DMS53 treated with DMSO at 0.1 percent for 48 hours (cell line): Measurements from ENCODE around the gene ZNF366.

ENCODE experiments used
- DNase-seq: peaks from one replicate; lab custom pipeline; 2025; ENCODE audit not compliant: unreplicated experiment; lab: John Stamatoyannopoulos, UW

Gene ZNF366

DNA sequence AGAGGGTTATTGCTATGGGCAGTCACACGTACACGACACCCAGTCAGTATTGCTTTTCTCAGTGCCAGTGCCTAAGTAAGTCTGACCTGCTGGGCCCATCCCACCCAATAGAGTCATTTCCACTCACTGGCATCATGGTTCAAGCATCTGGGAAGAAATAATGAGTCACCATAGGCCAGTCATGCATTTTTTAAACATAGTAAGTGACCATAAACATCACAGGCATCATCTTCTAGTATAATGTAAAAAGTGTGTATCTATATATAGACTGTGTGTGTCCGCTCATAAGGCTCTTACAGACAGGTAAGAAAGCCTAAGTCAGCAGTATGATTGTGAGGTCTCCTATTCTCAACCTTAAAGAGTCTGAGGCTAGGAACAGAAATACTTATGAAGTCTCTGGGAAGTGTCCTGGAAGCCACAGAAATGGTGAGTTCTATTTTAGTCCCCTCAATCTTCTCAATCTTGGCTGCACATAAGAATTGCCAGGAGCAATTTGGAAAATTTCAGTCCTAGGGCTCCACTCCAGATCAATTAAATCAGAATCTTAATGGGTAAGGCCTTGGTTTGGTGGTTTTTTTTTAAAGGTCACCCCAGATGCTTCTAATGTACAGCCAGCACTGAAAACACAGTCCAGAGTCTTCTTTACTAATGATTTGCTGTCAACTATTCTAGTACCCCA, 65.2 kb downstream of the ZNF366 start:
- DNase-seq = no peak

DNA sequence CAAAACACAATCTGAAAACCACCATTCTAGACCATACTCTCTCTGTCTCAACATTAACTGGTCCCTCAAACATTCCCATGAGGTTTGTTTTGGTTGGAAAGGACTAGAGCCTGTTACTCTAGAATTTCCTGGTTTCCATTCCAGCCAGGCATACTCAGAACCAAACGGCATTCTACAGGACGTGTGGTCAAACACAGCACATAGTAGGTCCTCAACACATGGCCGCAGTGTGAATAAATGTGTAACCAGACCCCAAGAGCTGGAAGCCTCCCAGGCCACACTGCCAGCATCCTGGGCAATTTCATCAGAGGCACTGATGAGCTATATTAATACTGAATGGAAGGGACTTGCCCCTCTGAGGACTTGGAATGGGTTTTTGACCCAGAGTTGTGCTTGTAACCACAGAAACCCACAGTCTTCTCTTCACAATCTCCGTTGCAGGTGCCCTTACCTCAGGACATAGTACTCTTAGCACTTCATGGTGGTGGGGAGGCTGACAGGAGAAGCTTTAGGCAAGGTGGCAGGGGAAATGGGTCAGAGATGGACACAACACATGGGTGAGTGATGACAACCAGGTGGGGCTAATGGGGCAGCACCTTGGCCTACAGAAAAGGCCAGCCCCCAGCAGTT, 66.0 kb downstream of the ZNF366 start:
- DNase-seq = no peak

DNA sequence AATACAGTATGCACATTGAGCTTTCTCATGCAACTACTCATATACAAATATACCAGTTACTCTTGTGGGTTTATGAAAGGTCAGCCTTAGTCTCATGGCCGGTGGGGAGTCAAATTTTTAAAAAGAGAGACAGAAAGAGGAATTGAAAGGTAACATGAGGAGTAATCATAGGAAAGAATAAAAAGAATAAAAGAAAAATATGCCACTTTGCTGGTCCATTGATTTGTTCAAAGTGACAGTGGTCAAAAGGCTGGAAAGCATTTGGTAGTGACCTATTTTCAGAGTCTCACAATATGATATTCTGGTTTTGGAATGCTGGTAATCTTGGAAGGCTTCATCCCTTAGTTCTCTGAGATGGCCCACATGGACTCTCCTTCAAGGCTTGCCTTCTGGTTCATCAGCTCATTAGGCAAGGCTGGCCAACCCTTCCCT, 67.0 kb downstream of the ZNF366 start:
- no peak for DNase-seq

DNA sequence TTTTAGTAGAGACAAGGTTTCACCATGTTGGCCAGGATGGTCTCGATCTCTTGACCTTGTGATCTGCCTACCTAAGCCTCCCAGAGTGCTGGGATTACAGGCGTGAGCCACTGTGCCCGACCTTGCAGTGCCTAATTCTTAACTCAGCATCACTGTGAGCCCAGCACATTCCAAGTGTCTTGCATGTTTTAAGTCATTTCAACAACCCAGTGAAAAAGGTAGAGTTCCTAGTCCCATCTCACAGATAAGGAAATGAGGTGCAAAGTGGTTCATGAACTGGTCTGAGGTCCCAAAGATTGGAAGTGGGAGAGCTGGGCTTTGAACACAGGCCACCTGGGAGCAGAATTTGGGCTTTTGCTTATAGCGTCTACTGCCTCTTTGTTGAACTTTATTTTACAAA, 68.0 kb downstream of the ZNF366 start:
- no peak for DNase-seq

DNA sequence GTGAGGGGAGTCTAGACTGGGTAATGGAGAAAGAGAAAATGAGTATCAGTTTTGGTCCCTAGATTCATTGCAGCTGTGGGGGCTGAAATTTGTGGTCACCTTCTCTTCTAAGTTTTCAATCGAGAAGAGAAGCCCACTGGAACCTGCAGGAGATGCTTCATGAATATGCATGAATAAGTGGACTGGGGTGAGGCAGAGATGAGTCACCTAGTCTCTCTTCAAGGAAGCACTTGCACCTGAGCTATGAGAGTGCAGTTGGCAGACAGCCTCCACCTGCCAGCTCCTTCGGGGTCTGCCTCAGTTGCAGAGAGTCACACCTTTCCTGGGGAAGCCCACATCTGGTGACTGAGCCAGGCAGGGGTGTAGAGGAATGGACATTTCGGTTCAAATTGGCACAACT, 69.1 kb downstream of the ZNF366 start:
- no peak for DNase-seq

DNA sequence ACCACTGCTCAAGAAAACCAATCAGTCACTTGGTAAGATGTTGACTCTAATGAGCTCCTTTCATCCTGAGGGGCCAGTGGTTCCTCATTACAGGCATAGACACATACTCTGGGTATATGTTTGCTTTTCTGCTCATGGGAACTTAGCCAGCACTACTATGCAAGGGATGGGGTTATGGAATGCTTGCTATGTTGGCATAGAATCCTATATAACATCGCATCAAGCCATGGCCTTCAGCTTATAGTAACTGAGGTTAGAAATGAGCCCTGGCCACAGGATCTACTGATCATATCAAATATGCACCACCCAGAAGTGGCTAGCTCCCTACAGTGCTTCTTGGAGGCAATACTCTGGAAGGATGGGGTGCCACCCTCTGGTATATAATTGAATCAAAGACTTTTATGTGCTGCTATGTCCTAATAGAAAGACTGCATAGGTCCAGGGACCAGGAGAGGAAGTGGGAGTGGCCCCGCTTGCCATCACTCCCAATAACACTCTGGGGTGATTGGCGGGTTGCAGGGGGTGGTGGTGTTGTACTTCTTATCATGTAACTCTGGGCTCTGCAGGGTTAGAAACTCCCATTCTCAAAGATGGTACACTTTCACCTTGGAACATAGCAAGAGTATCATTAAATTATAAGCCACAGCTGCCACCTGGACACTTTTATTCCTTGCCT, 70.3 kb downstream of the ZNF366 start:
- no peak for DNase-seq

DNA sequence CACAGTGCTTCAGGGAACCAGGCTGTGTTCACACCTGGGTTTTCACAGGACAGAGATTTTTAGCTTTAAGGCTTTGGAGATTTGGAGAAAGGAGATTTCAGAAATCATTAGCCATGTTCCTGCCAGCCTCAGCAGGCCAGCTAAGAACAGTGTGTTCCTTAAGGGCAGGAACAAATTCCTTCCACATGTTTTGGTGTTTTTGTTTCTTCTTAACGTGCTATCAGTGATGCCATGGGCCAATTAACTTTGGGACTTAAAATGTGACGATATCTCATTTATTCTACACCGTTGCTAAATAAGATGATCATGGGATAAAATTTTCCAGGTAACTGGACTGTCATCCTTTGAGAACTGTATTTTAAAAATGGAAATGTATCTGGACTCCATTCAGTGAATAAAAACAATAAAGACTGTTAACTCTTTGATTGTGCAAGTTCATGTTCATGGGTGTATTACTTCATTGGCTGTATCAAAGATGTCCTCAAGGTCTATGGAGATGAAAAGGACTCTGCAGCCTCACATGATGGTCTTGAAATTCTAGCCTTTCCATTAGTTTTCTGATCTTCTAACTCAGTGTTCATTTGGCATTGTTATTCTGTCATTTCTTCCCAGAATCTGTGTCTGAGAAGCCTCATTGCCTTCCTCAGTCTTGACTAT, 72.3 kb downstream of the ZNF366 start:
- DNase-seq = no peak

DNA sequence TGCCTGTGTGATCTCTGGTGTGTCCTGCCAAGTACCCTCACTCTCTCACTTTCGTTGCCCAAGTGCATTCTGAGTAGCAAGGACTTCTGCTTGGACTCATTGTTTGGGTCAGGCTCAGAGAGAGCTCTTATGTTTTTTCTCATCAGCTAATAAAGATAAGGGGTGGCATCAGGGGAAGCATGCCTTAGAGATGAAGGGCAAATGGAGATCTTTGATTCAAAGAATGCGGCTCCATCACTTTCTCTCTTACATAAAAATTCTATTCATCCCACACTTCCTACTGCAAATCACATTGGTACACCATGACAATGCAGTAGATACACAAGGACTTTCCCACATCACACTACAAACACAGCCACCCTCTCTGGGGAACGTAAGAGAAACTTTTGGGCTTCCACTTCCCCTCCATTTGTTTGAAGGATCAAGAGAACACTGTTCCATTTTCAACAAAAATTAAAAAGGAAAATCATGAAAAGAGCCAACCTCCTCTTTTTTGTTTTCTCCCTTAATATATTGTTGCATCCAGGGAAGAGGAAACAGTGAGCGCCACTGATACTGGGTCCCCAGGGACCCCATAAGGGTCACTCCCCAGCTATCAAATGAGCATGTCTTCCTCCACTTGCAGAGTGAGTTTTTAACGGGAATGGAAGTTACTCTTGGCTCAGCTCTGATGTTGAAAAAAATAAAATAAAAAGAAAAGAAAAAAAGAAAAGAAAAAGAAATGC, 73.0 kb downstream of the ZNF366 start:
- DNase-seq = no peak

DNA sequence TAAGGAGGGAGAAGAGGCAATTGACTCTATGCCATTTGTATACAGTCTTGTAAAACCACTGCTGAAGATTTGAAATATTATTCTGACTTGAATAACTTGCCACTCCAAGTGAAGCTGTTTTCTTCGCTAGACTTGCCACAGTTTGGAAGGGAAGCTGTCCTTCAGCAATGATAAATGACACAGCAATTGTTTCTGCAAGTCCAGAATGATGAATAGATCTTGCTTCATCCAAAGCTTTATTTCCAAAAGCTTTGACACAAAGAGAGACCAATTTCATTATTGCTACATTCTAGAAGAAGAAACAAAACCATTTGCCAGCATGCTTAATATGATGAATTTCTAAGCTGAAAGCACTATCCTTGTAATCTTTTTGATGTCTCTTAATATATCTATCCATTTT, 73.7 kb downstream of the ZNF366 start:
- no peak for DNase-seq

DNA sequence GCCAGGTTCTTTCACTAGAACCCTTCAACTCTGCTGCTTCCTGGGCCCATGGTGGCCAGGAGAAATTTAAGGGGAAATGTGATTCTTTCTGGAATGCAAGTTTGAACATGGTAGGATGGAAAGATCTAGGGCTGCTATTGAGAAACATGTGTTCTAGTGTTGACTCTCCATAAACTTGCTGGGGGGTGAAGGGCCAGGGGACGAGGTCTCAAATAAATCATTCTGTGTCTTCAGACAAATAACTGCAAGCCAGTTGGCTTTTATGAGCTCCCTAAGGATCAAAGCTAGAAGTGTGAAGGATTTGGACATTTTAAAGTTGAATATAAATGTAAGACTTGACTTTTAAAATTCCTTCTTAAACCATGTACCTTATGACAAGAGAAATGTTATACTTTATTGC, 78.5 kb downstream of the ZNF366 start:
- no peak for DNase-seq

DNA sequence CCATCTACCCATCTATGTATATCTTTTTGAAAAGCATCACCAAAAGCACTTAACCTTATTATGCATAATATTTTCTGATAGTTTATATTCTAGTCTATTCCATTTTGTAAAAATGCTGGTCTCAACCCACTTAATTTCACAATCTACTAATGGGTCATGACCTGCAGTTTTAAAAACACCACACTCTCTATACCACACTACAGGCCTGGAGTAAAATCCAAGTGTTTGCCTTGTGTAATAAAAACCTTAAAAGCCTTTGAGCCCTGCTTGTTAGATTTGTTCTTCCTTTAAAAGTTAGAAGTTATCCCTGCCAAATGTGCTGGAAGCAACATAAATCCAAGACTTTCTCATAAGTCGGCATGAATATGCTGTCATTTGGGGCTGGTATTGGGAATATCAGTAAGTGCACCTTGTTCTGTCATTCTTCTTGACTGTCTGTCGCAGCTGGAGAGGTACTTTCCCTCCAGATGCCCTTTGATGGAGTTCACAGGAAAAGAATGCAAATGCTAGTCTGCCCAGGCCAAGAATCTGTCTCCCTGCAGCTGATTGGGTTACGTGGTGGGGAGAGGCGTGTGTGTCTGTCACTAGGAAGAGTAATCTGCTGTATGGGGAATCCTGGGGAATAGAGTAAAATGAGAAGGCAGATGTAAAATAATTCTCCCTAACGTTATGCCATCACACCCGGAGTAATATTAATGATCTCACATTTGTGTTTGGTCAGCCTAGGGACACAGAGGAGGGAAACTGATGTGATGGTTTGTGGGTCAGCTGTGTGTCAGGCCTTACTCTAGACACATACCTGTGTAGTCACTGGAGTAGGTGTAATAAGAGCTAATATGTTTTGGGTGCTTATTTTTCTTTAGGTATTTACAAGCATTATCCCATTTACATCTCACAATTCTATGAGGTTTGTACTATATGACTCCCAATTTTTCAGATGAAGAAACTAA, 79.4 kb downstream of the ZNF366 start:
- no peak for DNase-seq

DNA sequence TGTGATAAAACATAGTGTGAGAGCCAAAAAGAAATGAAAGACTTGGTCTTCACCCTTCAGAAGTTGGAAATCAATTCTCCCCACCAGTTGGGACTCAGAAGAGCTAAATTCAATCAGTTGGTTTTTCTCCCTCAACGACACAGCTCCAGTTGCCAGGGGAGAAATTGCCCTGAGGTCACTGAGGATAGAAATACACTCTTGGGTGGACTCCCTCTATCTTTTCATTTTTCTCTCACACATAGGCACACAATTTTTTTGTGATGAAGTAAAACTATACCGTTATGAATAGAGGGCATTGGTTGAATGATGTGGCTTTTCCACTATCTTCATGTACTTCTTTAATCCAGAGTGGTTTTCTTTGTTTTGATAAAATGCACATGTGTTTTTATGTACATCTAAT, 80.2 kb downstream of the ZNF366 start:
- no peak for DNase-seq

DNA sequence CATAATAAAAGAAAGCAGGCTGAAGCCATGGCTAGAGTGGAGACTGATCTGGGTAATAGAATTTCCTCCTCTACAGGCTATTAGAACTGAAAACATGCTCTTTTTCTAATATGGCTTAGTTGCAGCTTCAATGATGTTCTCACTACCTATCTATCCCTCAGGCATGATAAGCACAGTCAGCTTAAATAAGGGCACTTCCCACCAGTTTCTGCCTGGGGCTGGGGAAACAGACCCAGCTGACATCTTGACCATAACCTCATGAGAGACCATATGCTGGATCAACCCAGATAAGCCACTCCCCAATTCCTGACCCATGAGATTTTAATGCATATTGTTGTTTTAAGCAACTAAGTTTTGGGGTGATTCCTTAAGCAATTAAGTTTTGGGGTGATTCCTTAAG, 81.2 kb downstream of the ZNF366 start:
- no peak for DNase-seq

DNA sequence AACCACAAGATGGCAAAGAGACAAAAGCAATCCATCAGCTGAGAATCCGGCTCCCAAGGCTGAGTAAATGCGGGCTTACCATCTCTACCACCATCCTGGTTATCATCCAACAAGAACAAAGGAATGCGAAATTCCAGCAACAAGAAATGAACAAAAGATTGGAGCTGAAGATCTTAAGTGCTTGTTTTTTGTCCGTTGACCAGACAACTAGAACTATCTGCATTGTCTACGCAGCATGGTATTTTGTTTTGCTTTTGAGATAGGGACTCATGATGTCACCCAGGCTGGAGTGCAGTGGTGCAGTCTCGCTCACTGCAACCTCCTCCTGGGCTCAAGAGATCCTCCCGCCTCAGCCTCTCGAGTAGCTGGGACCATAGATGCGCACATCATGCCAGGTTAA, 88.9 kb downstream of the ZNF366 start:
- no peak for DNase-seq

DNA sequence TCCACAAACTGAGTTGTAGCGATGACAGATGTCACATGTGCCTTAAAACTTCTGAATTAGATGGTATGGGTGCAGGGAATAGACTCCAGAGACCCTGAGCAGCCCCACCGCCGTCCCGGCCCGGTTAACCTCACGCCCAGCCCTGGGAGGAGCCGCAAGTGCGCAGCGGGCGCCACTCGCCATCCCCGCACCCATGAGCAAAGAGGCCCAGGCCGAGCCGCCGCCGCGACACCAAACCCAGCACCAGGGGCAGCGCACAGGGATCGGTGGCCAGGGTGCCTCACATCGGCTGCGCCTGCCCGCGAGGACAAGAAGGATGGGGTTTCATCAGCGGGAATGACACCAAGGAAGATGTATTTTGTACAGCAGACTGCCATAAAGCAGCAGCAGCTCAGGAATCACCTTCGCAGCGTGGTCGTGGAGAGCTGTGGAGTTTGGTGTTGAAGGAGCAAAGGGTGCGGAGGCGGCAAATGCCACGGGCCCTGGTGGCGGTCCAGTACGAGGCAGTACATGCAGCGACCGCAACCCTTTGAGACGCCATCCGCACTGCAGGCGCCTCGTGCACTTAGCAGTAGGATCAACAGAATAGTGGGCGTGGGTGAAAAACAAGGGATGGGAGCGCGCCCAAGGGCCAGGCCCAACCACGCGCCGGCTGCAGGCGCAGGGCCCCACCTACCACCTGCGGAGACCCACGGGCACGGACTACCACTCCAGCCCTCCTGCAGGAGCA, 89.7 kb downstream of the ZNF366 start:
- DNase-seq = no peak

DNA sequence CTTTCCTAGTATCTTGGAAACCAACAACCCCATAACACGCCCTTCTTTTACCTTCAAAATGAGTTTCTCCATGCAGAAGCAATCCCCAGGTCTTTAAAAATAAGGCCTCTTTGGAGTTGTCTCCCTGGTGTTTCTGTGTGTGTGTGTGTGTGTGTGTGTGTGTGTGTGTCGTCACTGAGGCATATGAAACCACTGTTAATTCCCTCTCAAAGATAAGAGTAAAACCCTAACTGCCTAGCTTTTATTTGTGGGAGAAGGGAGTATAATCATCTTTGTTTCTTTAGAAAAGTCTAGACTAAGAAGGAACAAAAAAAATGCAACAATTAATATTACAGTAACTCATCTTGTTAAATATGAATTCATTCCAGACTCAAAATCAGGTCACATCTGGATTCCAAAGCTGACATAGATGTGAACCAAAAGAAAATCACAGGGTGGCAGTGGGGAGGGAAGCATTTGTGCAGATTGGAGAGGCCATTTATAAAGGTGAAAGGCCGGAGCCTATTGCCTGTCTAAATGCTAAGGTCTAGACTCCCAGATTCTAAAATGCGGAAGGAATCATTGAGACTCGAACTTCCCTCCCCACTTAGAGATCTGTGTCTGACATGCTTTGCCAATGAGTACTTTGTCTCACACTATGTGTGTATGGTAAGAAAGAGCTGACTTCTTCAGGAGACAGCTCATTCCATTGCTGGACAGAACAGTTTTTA, 91.4 kb downstream of the ZNF366 start:
- no peak for DNase-seq

DNA sequence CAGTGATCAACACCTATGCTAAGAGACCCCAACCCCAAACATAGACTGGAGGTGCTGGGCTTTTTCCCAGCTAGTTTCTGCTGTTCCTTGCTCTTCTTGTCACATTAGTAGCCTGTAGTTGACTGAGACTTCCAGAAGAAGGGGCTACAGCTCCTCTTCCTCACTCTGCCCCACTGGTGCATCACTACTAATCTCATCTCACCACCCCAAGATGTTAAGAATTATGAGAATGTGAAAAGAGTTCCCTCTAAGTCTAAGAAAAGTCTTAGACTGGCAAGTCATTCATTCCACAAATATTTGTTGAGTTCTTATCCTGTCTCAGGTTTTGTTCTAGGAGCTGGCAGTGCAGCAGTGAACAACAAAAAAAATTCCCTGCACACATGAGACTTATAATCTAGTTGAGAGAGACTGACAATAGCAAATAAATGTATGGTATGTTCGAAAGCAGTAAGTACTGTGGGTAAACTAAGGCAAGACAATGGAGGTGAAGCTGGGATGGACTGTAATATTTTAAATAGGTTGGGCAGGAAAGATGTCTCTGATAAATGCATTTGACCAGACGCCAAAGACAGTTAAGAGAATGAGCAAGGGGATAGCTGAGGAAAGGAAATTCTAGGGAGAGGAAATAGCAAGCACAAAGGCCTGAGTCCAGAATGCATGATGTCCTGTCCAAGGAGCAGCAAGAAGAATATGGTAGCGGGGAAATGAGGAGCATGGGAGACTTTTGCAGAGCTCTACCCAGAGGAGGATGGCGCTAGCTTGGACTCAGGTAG, 94.7 kb downstream of the ZNF366 start:
- no peak for DNase-seq

DNA sequence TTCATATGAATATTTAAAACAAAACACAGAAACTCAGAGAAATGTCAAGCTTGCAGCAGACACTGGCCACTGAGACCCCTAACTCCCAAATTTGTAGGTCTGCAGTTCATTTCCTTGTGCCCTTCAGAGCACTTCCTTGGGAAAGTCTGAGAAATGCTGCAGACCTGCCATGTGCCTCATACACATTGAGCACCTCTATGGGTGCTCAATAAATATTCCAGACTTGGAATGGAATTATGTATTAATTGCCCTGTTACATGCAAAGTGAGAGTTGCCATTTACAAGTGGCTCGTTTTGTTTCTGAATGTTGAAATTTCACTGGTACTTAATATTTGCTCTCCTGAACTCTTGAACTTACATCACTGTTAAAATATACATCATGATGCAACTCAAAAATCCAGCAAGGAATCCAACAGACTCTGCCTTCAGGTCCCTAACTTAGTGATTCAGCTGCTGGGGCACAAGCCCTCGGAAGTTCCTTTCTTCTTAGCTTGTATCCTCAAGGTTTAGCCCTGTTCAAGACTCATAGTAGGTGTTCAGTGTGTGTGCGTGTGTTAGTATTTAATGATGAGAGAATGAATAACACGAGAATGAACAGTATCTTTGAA, 96.4 kb downstream of the ZNF366 start:
- DNase-seq = no peak
